ENCODE results near the gene REPIN1.

Gene REPIN1

DNA sequence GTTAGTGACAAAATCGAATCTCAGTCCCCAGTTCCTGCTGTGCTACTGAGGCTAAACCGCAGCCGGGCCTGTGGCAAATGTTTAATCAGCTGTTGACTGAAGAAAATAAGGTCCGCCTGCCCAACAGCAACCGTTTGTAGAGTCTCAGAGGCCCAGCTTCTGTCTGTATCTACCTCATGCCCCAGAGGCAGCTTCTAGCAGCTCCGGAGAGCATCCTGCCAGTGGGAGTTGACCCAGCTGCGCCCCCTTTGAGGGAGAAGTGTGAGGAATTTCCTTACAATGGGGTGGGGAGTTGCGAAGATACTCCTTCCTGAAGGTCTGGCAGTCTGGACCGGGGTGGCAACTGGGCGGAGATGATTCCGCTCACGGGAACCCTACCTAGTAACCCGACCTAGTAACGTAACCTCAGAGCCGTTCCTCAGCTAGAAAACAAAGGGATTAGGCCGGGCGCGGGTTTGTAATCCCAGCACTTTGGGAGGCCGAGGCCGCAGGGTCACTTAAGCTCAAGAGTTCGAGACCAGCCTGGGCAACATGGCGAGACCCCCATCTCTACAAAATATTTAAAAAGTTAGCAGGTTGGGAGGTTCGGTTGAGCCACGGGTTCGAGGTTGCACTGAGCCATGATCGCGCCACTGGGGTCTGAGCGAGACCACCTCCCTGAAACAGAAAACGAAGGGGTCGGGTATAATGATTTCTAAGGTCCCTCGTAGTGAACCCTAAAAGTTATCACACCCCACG, 9.7 kb downstream of the REPIN1 start (continued):
- TF ChIP-seq ZNF26 (tag by site-specific recombination; IDR thresholded peaks at IDR 0.05) = no peak
- no peak for TF ChIP-seq ZNF629 (tag by site-specific recombination; IDR thresholded peaks at IDR 0.05)
- peak; percentile 10; the same call in 1 of the 2 replicates for TF ChIP-seq ZNF660 (tag by site-specific recombination; IDR thresholded peaks at IDR 0.05)
- no peak for TF ChIP-seq ZNF555 (tag by site-specific recombination; conservative IDR thresholded peaks at IDR 0.05)
- no peak for TF ChIP-seq RBAK (tag by site-specific recombination; IDR thresholded peaks at IDR 0.05)
- TF ChIP-seq, protein P1, sequence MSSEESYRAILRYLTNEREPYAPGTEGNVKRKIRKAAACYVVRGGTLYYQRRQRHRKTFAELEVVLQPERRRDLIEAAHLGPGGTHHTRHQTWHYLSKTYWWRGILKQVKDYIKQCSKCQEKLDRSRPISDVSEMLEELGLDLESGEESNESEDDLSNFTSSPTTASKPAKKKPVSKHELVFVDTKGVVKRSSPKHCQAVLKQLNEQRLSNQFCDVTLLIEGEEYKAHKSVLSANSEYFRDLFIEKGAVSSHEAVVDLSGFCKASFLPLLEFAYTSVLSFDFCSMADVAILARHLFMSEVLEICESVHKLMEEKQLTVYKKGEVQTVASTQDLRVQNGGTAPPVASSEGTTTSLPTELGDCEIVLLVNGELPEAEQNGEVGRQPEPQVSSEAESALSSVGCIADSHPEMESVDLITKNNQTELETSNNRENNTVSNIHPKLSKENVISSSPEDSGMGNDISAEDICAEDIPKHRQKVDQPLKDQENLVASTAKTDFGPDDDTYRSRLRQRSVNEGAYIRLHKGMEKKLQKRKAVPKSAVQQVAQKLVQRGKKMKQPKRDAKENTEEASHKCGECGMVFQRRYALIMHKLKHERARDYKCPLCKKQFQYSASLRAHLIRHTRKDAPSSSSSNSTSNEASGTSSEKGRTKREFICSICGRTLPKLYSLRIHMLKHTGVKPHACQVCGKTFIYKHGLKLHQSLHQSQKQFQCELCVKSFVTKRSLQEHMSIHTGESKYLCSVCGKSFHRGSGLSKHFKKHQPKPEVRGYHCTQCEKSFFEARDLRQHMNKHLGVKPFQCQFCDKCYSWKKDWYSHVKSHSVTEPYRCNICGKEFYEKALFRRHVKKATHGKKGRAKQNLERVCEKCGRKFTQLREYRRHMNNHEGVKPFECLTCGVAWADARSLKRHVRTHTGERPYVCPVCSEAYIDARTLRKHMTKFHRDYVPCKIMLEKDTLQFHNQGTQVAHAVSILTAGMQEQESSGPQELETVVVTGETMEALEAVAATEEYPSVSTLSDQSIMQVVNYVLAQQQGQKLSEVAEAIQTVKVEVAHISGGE (tag by site-specific recombination; conservative IDR thresholded peaks at IDR 0.05; ENCODE audit: low read depth) = no peak
- TF ChIP-seq, protein P2, sequence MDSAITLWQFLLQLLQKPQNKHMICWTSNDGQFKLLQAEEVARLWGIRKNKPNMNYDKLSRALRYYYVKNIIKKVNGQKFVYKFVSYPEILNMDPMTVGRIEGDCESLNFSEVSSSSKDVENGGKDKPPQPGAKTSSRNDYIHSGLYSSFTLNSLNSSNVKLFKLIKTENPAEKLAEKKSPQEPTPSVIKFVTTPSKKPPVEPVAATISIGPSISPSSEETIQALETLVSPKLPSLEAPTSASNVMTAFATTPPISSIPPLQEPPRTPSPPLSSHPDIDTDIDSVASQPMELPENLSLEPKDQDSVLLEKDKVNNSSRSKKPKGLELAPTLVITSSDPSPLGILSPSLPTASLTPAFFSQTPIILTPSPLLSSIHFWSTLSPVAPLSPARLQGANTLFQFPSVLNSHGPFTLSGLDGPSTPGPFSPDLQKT (IDR thresholded peaks at IDR 0.05; ENCODE audit: borderline replicate concordance, low read depth, low read length) = no peak
- TF ChIP-seq HOXD13 (CRISPR knock-in tag; IDR thresholded peaks at IDR 0.05; ENCODE audit: borderline replicate concordance) = no peak
- TF ChIP-seq, protein P3, sequence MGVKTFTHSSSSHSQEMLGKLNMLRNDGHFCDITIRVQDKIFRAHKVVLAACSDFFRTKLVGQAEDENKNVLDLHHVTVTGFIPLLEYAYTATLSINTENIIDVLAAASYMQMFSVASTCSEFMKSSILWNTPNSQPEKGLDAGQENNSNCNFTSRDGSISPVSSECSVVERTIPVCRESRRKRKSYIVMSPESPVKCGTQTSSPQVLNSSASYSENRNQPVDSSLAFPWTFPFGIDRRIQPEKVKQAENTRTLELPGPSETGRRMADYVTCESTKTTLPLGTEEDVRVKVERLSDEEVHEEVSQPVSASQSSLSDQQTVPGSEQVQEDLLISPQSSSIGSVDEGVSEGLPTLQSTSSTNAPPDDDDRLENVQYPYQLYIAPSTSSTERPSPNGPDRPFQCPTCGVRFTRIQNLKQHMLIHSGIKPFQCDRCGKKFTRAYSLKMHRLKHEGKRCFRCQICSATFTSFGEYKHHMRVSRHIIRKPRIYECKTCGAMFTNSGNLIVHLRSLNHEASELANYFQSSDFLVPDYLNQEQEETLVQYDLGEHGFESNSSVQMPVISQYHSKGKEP (tag by site-specific recombination; IDR thresholded peaks at IDR 0.05) = no peak
- no peak for TF ChIP-seq ZNF571 (tag by site-specific recombination; IDR thresholded peaks at IDR 0.05)
- TF ChIP-seq ZIC2 (tag by site-specific recombination; IDR thresholded peaks at IDR 0.05) = no peak
- no peak for TF ChIP-seq ZBTB7A (tag by site-specific recombination; IDR thresholded peaks at IDR 0.05; ENCODE audit: low read depth)
- TF ChIP-seq ZNF785 (tag by site-specific recombination; IDR thresholded peaks at IDR 0.05) = no peak
- peak; percentile 86 for TF ChIP-seq IKZF3 (tag by site-specific recombination; IDR thresholded peaks at IDR 0.05)
- TF ChIP-seq ZFP3 (tag by site-specific recombination; IDR thresholded peaks at IDR 0.05; ENCODE audit: low read depth) = no peak
- TF ChIP-seq, protein P4, sequence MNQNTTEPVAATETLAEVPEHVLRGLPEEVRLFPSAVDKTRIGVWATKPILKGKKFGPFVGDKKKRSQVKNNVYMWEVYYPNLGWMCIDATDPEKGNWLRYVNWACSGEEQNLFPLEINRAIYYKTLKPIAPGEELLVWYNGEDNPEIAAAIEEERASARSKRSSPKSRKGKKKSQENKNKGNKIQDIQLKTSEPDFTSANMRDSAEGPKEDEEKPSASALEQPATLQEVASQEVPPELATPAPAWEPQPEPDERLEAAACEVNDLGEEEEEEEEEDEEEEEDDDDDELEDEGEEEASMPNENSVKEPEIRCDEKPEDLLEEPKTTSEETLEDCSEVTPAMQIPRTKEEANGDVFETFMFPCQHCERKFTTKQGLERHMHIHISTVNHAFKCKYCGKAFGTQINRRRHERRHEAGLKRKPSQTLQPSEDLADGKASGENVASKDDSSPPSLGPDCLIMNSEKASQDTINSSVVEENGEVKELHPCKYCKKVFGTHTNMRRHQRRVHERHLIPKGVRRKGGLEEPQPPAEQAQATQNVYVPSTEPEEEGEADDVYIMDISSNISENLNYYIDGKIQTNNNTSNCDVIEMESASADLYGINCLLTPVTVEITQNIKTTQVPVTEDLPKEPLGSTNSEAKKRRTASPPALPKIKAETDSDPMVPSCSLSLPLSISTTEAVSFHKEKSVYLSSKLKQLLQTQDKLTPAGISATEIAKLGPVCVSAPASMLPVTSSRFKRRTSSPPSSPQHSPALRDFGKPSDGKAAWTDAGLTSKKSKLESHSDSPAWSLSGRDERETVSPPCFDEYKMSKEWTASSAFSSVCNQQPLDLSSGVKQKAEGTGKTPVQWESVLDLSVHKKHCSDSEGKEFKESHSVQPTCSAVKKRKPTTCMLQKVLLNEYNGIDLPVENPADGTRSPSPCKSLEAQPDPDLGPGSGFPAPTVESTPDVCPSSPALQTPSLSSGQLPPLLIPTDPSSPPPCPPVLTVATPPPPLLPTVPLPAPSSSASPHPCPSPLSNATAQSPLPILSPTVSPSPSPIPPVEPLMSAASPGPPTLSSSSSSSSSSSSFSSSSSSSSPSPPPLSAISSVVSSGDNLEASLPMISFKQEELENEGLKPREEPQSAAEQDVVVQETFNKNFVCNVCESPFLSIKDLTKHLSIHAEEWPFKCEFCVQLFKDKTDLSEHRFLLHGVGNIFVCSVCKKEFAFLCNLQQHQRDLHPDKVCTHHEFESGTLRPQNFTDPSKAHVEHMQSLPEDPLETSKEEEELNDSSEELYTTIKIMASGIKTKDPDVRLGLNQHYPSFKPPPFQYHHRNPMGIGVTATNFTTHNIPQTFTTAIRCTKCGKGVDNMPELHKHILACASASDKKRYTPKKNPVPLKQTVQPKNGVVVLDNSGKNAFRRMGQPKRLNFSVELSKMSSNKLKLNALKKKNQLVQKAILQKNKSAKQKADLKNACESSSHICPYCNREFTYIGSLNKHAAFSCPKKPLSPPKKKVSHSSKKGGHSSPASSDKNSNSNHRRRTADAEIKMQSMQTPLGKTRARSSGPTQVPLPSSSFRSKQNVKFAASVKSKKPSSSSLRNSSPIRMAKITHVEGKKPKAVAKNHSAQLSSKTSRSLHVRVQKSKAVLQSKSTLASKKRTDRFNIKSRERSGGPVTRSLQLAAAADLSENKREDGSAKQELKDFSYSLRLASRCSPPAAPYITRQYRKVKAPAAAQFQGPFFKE (tag by site-specific recombination; IDR thresholded peaks at IDR 0.05; ENCODE audit: borderline replicate concordance) = no peak
- no peak for TF ChIP-seq ZNF704 (tag by site-specific recombination; IDR thresholded peaks at IDR 0.05)
- no peak for TF ChIP-seq SCRT1 (tag by site-specific recombination; IDR thresholded peaks at IDR 0.05; ENCODE audit: borderline replicate concordance)
- no peak for TF ChIP-seq SP3 (tag by site-specific recombination; IDR thresholded peaks at IDR 0.05)
- no peak for TF ChIP-seq ZNF280D (tag by site-specific recombination; IDR thresholded peaks at IDR 0.05)
